ENCODE results near the gene GP2. TPM values are rescaled to one million over a fixed set of nuclear protein-coding genes. Genes with fewer than 3 reads are reported as not detected.

Gene GP2
- total RNA-seq, 3 donors from 2014 or later = 0.85 to 6.2 (median 2.5) TPM

- no peaks in the 10 kb centered on the region for H3K9me3 ChIP-seq
- H3K4me1 ChIP-seq (ENCODE audit: low read depth) = no peaks in the 10 kb centered on the region
- H3K4me3 ChIP-seq = no peak overlapping the region
- intact Hi-C loops (cut with DNase I, micrococcal nuclease) = no loop called here
- no peaks in the 10 kb centered on the region for H3K36me3 ChIP-seq (ENCODE audit: low read depth)
- DNase-seq (no peak), ATAC-seq (no peak)
- no peak for TF ChIP-seq CTCF (IDR thresholded peaks at IDR 0.05)
Observed at GRCh38 chr16:20310421-20311395, 16.6 kb downstream of the GP2 start.

DNA sequence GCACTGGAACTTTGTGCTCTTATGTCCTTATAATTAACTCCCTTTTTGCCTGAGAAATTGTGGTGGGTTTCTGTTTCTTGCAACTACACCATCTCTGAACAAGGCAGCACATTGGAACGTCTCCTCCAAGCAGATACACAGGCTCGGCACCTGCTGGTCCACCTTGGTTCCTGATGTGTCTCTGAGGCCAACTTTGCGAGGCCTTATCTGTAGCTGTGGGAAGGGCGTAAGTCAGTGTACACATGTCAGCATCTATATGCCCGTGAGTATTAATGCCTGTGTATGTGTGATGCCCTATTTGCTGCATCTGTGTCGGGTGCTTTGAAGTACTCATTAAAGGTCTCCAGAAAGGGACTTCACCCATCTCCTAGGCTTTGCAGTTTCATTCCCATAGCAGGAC, 17.5 kb downstream of the GP2 start:
- ATAC-seq (no peak), DNase-seq (no peak)
- intact Hi-C loops (cut with DNase I, micrococcal nuclease) = loop anchor here in 1 of 2 donors (10.0 kb wide), 1 partner anchor 395 kb away; no protein-coding TSS in a partner anchor
- Histone ChIP-seq H3K36me3 (ENCODE audit: low read depth) (no peaks in the 10 kb centered on the region), H3K4me3 (no peak overlapping the region), H3K9me3 (no peaks in the 10 kb centered on the region), H3K4me1 (ENCODE audit: low read depth) (no peaks in the 10 kb centered on the region)
- TF ChIP-seq CTCF (IDR thresholded peaks at IDR 0.05) = no peak

DNA sequence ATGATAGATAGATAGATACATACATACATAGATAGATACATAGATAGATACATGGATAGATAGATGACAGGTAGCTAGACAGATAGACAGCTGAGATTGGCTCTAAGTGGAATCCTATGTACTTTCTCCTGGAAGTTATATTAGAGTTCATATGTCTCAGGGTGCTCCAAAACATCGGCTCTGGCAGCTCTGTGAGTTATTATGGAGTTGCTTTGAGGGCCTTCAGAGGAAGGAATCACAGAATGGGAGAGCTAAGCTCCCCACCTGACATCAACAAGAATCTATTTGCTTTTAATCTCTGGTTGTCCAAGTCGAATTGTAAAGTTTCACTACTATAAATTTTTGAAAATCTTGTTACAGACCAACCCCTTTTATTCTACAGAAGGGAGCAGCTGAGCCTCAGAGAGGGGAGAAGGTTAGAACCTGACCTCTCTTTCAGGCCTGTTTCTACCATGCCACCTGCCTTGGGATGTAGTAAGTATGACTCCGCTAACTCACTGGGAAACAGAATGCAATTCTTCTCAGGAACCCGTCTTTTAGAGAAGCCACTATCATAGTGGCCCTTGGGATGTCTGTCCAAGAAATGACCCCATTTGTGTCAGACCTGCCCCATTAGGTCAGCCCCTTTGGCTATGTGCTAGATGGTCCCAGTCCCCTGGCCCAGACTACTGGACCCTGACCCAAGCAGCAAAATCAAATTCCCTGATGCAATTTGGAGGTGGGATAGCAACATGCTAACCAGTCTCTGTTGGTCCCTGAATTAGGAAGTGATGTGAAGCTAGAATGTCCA, 18.3 kb downstream of the GP2 start:
- no peak for TF ChIP-seq CTCF (IDR thresholded peaks at IDR 0.05)
- H3K36me3 ChIP-seq (ENCODE audit: low read depth) = no peaks in the 10 kb centered on the region
- no peaks in the 10 kb centered on the region for H3K9me3 ChIP-seq
- ATAC-seq (no peak), DNase-seq (no peak)
- no peaks in the 10 kb centered on the region for H3K4me1 ChIP-seq (ENCODE audit: low read depth)
- intact Hi-C loops (cut with DNase I, micrococcal nuclease) = loop anchor here in 1 of 2 donors (10.0 kb wide), 1 partner anchor 394 kb away; no protein-coding TSS in a partner anchor
- H3K4me3 ChIP-seq = no peak overlapping the region

- intact Hi-C loops (cut with DNase I, micrococcal nuclease) = loop anchor here in 1 of 2 donors (10.0 kb wide), 1 partner anchor 393 kb away; no protein-coding TSS in a partner anchor
- ATAC-seq = no peak
Observed at GRCh38 chr16:20308266-20308665, 19.0 kb downstream of the GP2 start.

More at GRCh38 chr16:20308266-20308665, 19.0 kb downstream of the GP2 start:
- H3K36me3 ChIP-seq (ENCODE audit: low read depth) = no peaks in the 10 kb centered on the region
- no peak overlapping the region for H3K4me3 ChIP-seq
- no peaks in the 10 kb centered on the region for H3K4me1 ChIP-seq (ENCODE audit: low read depth)
- no peak for TF ChIP-seq CTCF (IDR thresholded peaks at IDR 0.05)
- no peaks in the 10 kb centered on the region for H3K9me3 ChIP-seq
- no peak for DNase-seq
